ENCODE measurements around the gene ZNF865.

- no peak for TF ChIP-seq CSRNP3 (CRISPR knock-in tag; IDR thresholded peaks at IDR 0.05)
- TF ChIP-seq TCF4 (CRISPR knock-in tag; IDR thresholded peaks at IDR 0.05; ENCODE audit: borderline replicate concordance): no peak
- TF ChIP-seq ZNF70 (CRISPR knock-in tag; IDR thresholded peaks at IDR 0.05): no peak
- no peak for TF ChIP-seq CREB5 (CRISPR knock-in tag; IDR thresholded peaks at IDR 0.05; ENCODE audit: low read depth)
- no peak for TF ChIP-seq TSHZ2 (CRISPR knock-in tag; IDR thresholded peaks at IDR 0.05)
- TF ChIP-seq BACH2 (CRISPR knock-in tag; IDR thresholded peaks at IDR 0.05; ENCODE audit: borderline replicate concordance): no peak
- TF ChIP-seq ZFP30 (CRISPR knock-in tag; IDR thresholded peaks at IDR 0.05): no peak
- no peak for TF ChIP-seq PATZ1 (CRISPR knock-in tag; IDR thresholded peaks at IDR 0.05; ENCODE audit: borderline replicate concordance)
- no peak for TF ChIP-seq POU6F1 (CRISPR knock-in tag; IDR thresholded peaks at IDR 0.05; ENCODE audit: borderline replicate concordance, low read depth)
Observed at GRCh38 chr19:55636723-55637122, 31.3 kb downstream of the ZNF865 start.
